Stomach (tissue), 9 donors: Measurements from ENCODE around the gene CHD6. TPM values are rescaled to one million over a fixed set of nuclear protein-coding genes. Genes with fewer than 3 reads are reported as not detected.

Experiments used
- DNase-seq, 2 donors: peaks; one replicate each; pipeline versions ENCODE4 v3.0.0 to v3.0.0-alpha.2; 2013 to 2019
- H3K27ac ChIP-seq, 5 donors: fragments of 200-600 bp in 4 of 5; sonication (generic) in 4 of 5; one replicate each; pipeline ENCODE4 v1.5.1; 2013 to 2019; ENCODE audit warnings: mild to moderate bottlenecking in 1 of 5, moderate library complexity in 1 of 5
- H3K27me3 ChIP-seq, 3 donors: fragments of 200-600 bp; sonication (generic); one replicate each; pipeline ENCODE4 v1.5.1; 2017 to 2019; ENCODE audit warnings: mixed run types in 1 of 3
- H3K36me3 ChIP-seq, 4 donors: fragments of 200-600 bp; sonication (generic); 1 replicate in 3 of 4; 2 replicates in 1 of 4; pipeline ENCODE4 v1.5.1; 2016 to 2019
- H3K4me1 ChIP-seq, 4 donors: fragments of 200-600 bp; sonication (generic); one replicate each; pipeline ENCODE4 v1.5.1; 2016 to 2019
- H3K4me3 ChIP-seq, 4 donors: fragments of 200-600 bp; sonication (generic) in 3 of 4; one replicate each; pipeline ENCODE4 v1.5.1; 2016 to 2019; ENCODE audit warnings: mild to moderate bottlenecking in 1 of 4
- H3K9me3 ChIP-seq, 4 donors: fragments of 200-600 bp; sonication (generic); one replicate each; pipeline ENCODE4 v1.5.1; 2016 to 2019
- EP300 ChIP-seq: sonication (generic); formaldehyde crosslinking; IDR thresholded peaks from one replicate; pipeline ENCODE4 v1.6.1; 2017; ENCODE audit warnings: antibody characterized with exemption
- POLR2A ChIP-seq, 4 donors: fragments of 450-650 bp; IDR thresholded peaks; one replicate each; pipeline ENCODE4 v1.6.1; 2016; ENCODE audit warnings: antibody characterized with exemption in 4 of 4, control low read depth in 2 of 4, mild to moderate bottlenecking in 1 of 4, moderate library complexity in 1 of 4
- POLR2AphosphoS5 ChIP-seq, 3 donors: sonication (generic); formaldehyde crosslinking; IDR thresholded peaks; one replicate each; pipeline ENCODE4 v1.6.1; 2016; ENCODE audit warnings: antibody characterized with exemption in 3 of 3
- WGBS, 5 donors: extraction: QIAGEN DNeasy Blood & Tissue Kit in 3 of 5; methylation state at CpG; one replicate each; pipeline versions ENCODE4 v1.1.5 to v1.1.7; 2013 to 2018; 5-methylcytosine and 5-hydroxymethylcytosine counted together
- intact Hi-C: fragments of 100-400 bp; cut with DNase I; formaldehyde crosslinking; loops from one replicate; pipeline ENCODE4 v1.15.1; 2023; ENCODE audit warnings: low total_unique reads
- polyA plus RNA-seq, 3 donors: library from polyadenylated mRNA; stranded (reverse); fragments of 200-250 nt; gene quantifications; one replicate each; pipeline ENCODE4 v1.2.3, GENCODE V29; 2013
- total RNA-seq, 5 donors: library from RNA; depleted of rRNA; stranded (reverse); fragments of >200 nt; gene quantifications; one replicate each; pipeline versions ENCODE4 v1.1.0 to v1.2.3, GENCODE V29; 2014 to 2016
- TF ChIP-seq, protein P1 (sequence below), 7 experiments: fragments of 450-650 bp in 4 of 7; fragments of 200-600 bp in 3 of 7; sonication (generic) in 3 of 7; IDR thresholded peaks; one replicate each; pipeline ENCODE4 v1.5.1; 2016 to 2019; ENCODE audit warnings: antibody characterized with exemption in 7 of 7, control low read depth in 2 of 7, mild to moderate bottlenecking in 1 of 7
- donor health status: healthy with polysubstance abuse.
- donor health status: Bipolar disorder and iron deficiency.
- donor health status: healthy.

The CHD6 gene
- total and polyA plus RNA-seq, 8 donors: 4.4 to 84.6 (median 47.5) TPM

DNA sequence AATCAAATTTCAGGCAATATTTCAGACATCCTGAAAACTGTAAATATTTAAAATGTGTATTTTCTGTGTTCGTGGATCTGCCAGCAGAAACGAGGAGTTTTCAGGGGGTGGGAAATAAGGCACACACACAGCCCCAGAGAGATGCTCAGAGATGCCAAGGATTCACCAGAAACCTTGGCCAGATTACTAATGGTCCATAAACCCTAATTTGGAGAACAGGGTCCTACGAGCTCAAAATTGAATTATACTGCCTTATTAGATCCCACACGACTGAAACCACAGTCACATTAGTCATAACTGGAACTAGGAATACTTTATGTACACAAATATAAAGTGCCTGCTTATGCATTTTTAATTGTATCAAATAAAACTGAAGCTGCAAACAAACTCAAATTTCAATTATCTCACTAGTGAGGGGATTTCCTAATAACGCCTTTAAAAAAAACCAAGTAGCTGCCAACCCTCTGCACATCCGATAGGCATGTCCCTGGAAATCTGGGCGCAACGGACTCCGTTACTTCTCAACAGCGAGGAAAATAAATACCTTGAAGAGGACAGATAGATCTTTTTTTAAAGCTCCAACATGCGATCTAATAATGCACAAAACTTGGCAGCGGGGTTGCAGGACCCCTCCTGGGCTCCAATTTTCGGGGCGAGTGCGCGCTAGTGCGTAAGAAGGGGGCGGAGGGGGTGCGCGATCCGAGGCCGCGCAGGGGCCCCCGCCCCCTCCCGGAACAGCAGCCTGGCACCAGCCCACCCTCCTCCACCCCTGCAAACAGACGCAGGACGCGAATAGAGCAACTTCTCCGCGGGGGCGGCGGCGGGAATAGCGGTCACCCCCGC, 897 bp downstream of the CHD6 start:
- H3K9me3 ChIP-seq: no peaks in the 10 kb centered on the region
- H3K4me3 ChIP-seq: peak overlapping the region; percentile 73 to 89 (median 87)
- peak in 1 of 2 donors; percentile 78 for DNase-seq
- H3K36me3 ChIP-seq: no peaks in the 10 kb centered on the region
- 2 to 3% (median 2%) methylated on average over 17 to 35 of the region's 35 CpGs for WGBS, 5 donors
- TF ChIP-seq POLR2AphosphoS5 (IDR thresholded peaks at IDR 0.05) (no peak), EP300 (no peak), POLR2A (IDR thresholded peaks at IDR 0.05) (no peak)
- TF ChIP-seq, protein P1, sequence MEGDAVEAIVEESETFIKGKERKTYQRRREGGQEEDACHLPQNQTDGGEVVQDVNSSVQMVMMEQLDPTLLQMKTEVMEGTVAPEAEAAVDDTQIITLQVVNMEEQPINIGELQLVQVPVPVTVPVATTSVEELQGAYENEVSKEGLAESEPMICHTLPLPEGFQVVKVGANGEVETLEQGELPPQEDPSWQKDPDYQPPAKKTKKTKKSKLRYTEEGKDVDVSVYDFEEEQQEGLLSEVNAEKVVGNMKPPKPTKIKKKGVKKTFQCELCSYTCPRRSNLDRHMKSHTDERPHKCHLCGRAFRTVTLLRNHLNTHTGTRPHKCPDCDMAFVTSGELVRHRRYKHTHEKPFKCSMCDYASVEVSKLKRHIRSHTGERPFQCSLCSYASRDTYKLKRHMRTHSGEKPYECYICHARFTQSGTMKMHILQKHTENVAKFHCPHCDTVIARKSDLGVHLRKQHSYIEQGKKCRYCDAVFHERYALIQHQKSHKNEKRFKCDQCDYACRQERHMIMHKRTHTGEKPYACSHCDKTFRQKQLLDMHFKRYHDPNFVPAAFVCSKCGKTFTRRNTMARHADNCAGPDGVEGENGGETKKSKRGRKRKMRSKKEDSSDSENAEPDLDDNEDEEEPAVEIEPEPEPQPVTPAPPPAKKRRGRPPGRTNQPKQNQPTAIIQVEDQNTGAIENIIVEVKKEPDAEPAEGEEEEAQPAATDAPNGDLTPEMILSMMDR (IDR thresholded peaks at IDR 0.05): no peak
- no peaks in the 10 kb centered on the region for H3K27me3 ChIP-seq
- intact Hi-C loops: no loop called here
- H3K27ac ChIP-seq: peak overlapping the region; percentile 55 to 91 (median 86)
- H3K4me1 ChIP-seq: peaks cover 17 to 60% (median 47%) of the 10 kb centered on the region in 4 donors

DNA sequence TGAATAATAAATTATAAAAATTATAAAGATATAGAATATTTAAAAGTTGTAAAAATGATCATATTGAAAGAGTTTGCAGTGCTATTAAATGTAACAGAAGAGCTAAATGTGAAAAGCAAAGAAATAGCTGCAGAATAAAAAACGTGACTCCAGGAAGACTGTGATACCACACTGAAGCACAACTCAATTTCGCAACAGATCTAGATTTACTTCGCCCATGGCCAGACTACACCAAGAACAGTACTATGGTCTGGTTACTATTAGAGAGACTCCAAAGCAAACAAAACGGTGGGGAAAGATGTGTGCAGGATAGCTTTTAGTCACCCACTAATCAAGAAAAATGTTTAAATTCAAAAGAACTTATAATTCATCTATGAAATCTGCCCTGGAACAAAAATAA, 1.9 kb downstream of the CHD6 start:
- Histone ChIP-seq H3K9me3 (no peaks in the 10 kb centered on the region), H3K36me3 (no peaks in the 10 kb centered on the region), H3K4me3 (peak overlapping the region in 1 of 4 donors; percentile 89), H3K27me3 (no peaks in the 10 kb centered on the region), H3K4me1 (peaks cover 17 to 71% (median 54%) of the 10 kb centered on the region in 4 donors), H3K27ac (peak overlapping the region in 2 of 5 donors; percentile 55 to 91)
- TF ChIP-seq EP300 (no peak), POLR2AphosphoS5 (IDR thresholded peaks at IDR 0.05) (no peak), POLR2A (IDR thresholded peaks at IDR 0.05) (no peak)
- TF ChIP-seq, protein P1 (IDR thresholded peaks at IDR 0.05): no peak
- WGBS, 5 donors: 38 to 48% (median 44%) methylated on average over 4 of the region's 4 CpGs
- intact Hi-C loops: no loop called here
- DNase-seq: no peak

DNA sequence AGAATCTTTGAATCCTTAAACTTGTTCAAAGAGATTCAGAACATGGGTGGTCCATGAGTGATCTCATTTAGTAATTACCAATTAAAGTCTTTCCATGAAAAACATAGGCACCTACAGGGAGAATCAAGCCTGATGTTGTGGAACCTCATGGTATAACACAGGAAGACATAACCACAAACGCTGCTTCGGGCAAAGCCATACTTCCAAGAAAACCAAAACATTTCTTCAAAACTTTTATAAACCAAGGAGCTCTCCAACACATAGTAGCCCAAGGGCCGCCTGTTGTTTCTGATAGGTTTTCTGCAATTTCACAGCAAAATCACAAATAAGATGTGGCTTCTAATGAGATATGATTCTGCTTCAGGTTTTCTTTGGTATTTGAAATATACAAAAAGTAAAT, 2.5 kb downstream of the CHD6 start:
- Histone ChIP-seq H3K9me3 (no peaks in the 10 kb centered on the region), H3K36me3 (no peaks in the 10 kb centered on the region), H3K4me3 (no peak overlapping the region), H3K4me1 (peaks cover 17 to 76% (median 54%) of the 10 kb centered on the region in 4 donors), H3K27ac (no peak overlapping the region), H3K27me3 (no peaks in the 10 kb centered on the region)
- DNase-seq: no peak
- TF ChIP-seq POLR2A (IDR thresholded peaks at IDR 0.05): no peak
- TF ChIP-seq POLR2AphosphoS5 (IDR thresholded peaks at IDR 0.05): no peak
- TF ChIP-seq, protein P1 (IDR thresholded peaks at IDR 0.05): no peak
- no peak for TF ChIP-seq EP300
- 50 to 70% (median 61%) methylated on average over 3 of the region's 3 CpGs for WGBS, 5 donors
- intact Hi-C loops: no loop called here

DNA sequence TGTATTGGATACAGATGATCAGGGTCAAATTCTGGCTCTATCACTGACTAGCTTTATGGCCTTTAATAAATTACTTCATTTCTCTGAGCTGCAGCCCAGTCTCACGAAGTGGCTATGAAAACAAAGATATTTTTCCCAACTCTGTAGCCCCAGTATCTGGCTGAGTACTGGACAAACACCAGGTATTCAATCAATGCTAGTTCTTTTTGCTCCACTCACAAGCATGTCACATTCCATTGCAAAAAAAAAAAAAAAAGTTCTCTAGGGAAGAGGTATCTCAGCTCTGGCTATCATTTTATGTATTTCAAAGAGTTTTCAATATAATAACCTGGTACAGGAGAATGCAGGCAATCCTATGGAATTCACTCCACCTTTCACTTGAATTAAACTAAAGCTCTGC, 3.1 kb downstream of the CHD6 start:
- no peaks in the 10 kb centered on the region for H3K9me3 ChIP-seq
- 19 to 61% (median 32%) methylated on average over 1 of the region's 1 CpG for WGBS, 5 donors
- no peaks in the 10 kb centered on the region for H3K27me3 ChIP-seq
- no peaks in the 10 kb centered on the region for H3K36me3 ChIP-seq
- H3K4me3 ChIP-seq: no peak overlapping the region
- H3K4me1 ChIP-seq: peaks cover 17 to 79% (median 55%) of the 10 kb centered on the region in 4 donors
- TF ChIP-seq POLR2AphosphoS5 (IDR thresholded peaks at IDR 0.05) (no peak), POLR2A (IDR thresholded peaks at IDR 0.05) (no peak), EP300 (no peak)
- TF ChIP-seq, protein P1 (IDR thresholded peaks at IDR 0.05): no peak
- intact Hi-C loops: no loop called here
- no peak for DNase-seq
- H3K27ac ChIP-seq: no peak overlapping the region
